Tibial nerve (tissue), 3 donors: Measurements from ENCODE around the gene ZC3H7B.

ENCODE experiments used
- CTCF ChIP-seq, 5 experiments: fragments of 200-600 bp in 3 of 5; fragments of 450-650 bp in 2 of 5; sonication (generic) in 3 of 5; IDR thresholded peaks; one replicate each; pipeline ENCODE4 v1.5.1; 2016 to 2019; ENCODE audit warnings: antibody characterized with exemption in 5 of 5, mild to moderate bottlenecking in 3 of 5, moderate library complexity in 2 of 5
- POLR2A ChIP-seq, 2 donors: fragments of 450-650 bp; IDR thresholded peaks; one replicate each; pipeline ENCODE4 v1.6.1; 2017; ENCODE audit warnings: antibody characterized with exemption in 2 of 2, mild to moderate bottlenecking in 2 of 2, moderate library complexity in 2 of 2

- TF ChIP-seq CTCF (IDR thresholded peaks at IDR 0.05): peak in 2 of 5 experiments; percentile 8 to 12
- TF ChIP-seq POLR2A (IDR thresholded peaks at IDR 0.05): peak; percentile 66 to 86
These were observed 80.2 kb downstream of the ZC3H7B start, which contains the start of gene TEF for GRCh38 chr22:41381329-41382097.
